Measurements from ENCODE around the gene MBOAT2. TPM values are rescaled to one million over a fixed set of nuclear protein-coding genes. Genes with fewer than 3 reads are reported as not detected.

The MBOAT2 gene
- total RNA-seq, 1 experiment from 2014 or later = 34.8 TPM

- ATAC-seq (peak; percentile 98), DNase-seq (ENCODE audit: low read depth, low spot score) (peak; percentile 88)
- no peak for TF ChIP-seq TCF7L2 (IDR thresholded peaks at IDR 0.05; ENCODE audit: low read depth, low read length)
- TF ChIP-seq, protein P1, sequence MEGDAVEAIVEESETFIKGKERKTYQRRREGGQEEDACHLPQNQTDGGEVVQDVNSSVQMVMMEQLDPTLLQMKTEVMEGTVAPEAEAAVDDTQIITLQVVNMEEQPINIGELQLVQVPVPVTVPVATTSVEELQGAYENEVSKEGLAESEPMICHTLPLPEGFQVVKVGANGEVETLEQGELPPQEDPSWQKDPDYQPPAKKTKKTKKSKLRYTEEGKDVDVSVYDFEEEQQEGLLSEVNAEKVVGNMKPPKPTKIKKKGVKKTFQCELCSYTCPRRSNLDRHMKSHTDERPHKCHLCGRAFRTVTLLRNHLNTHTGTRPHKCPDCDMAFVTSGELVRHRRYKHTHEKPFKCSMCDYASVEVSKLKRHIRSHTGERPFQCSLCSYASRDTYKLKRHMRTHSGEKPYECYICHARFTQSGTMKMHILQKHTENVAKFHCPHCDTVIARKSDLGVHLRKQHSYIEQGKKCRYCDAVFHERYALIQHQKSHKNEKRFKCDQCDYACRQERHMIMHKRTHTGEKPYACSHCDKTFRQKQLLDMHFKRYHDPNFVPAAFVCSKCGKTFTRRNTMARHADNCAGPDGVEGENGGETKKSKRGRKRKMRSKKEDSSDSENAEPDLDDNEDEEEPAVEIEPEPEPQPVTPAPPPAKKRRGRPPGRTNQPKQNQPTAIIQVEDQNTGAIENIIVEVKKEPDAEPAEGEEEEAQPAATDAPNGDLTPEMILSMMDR (IDR thresholded peaks at IDR 0.05) = peak; percentile 23
- Histone ChIP-seq H3K27ac (ENCODE audit: low read length) (no peak overlapping the region), H3K4me1 (ENCODE audit: control insufficient read depth, insufficient read depth, low read length) (peaks cover 6% of the 10 kb centered on the region; the same call in 1 of the 2 replicates), H3K9me3 (ENCODE audit: control insufficient read depth, insufficient read depth, low read depth, low read length) (no peaks in the 10 kb centered on the region), H3K27me3 (ENCODE audit: control insufficient read depth, insufficient read depth, low read length) (no peaks in the 10 kb centered on the region), H3K4me3 (ENCODE audit: low read depth in 2 of 2, low read length in 2 of 2) (no peak overlapping the region), H3K36me3 (ENCODE audit: control insufficient read depth, insufficient read depth, low read length) (no peaks in the 10 kb centered on the region)
- POLR2A ChIA-PET = no interaction called here
- intact Hi-C loops (cut with micrococcal nuclease; ENCODE audit: unreplicated experiment) (no loop called here), in situ Hi-C loops (cut with HindIII; ENCODE audit: low pct_unique_long_range_greater_than_20kb, low sequenced_read_pairs) (no loop called here)
- BruUV-seq (replicated peaks) = no TSS peak
- CTCF ChIA-PET = no interaction called here
Measured at GRCh38 chr2:8803658-8804379, 199.7 kb downstream of the MBOAT2 start.

DNA sequence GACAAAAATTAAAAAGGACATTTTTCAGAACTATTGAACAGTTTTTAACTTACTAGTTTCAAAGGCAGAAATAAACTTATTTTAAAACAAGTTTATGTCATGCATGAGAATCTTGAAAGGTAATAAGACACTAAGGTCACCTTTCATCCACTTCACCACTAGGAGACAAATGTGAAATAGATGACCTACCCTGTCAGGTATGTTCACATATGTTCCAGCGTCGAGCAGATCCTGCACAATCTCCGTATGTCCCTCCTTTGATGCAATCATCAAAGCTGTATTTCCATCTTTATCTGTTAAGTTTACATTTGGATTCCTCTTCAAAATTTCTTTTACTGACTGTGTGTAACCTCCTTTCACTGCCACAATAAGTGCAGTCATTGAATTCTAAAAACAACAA lies 200.7 kb downstream of the MBOAT2 start:
- TF ChIP-seq POLR2AphosphoS5 (IDR thresholded peaks at IDR 0.05; ENCODE audit: low read depth, low read length) (no peak), TCF7L2 (IDR thresholded peaks at IDR 0.05; ENCODE audit: low read depth, low read length) (no peak), SIN3A (IDR thresholded peaks at IDR 0.05; ENCODE audit: borderline replicate concordance, insufficient read depth, low read depth, low read length) (no peak)
- H3K4me3 ChIP-seq (ENCODE audit: low read depth in 2 of 2, low read length in 2 of 2) = no peak overlapping the region
- ATAC-seq = no peak
- DNase-seq (ENCODE audit: low read depth, low spot score) = no peak
- no peaks in the 10 kb centered on the region for H3K36me3 ChIP-seq (ENCODE audit: control insufficient read depth, insufficient read depth, low read length)
- intact Hi-C loops (cut with micrococcal nuclease; ENCODE audit: unreplicated experiment) (no loop called here), in situ Hi-C loops (cut with HindIII; ENCODE audit: low pct_unique_long_range_greater_than_20kb, low sequenced_read_pairs) (no loop called here)
- POLR2A ChIA-PET = no interaction called here
- CTCF ChIA-PET = no interaction called here
- H3K27me3 ChIP-seq (ENCODE audit: control insufficient read depth, insufficient read depth, low read length) = no peaks in the 10 kb centered on the region
- BruUV-seq (replicated peaks) = no TSS peak
- peaks cover 6% of the 10 kb centered on the region; the same call in 1 of the 2 replicates for H3K4me1 ChIP-seq (ENCODE audit: control insufficient read depth, insufficient read depth, low read length)
- no peak overlapping the region for H3K27ac ChIP-seq (ENCODE audit: low read length)
- H3K9me3 ChIP-seq (ENCODE audit: control insufficient read depth, insufficient read depth, low read depth, low read length) = no peaks in the 10 kb centered on the region

Other genes with a start within 250 kb of the MBOAT2 start
- 39.3 TPM for gene KIDINS220, start 166.1 kb downstream of the MBOAT2 start, total RNA-seq (2021; ENCODE audit: unreplicated experiment)
- gene ASAP2, start 203.1 kb upstream of the MBOAT2 start, total RNA-seq (2021; ENCODE audit: unreplicated experiment) = 107 TPM

Data from Panc1 (cell line).